ENCODE measurements around the gene CFHR5.
"Not testable (repeated sequence)": the region's sequence is repeated elsewhere in the genome, so short reads cannot be mapped to it uniquely, and the experiment has no call there.

Gene CFHR5

DNA sequence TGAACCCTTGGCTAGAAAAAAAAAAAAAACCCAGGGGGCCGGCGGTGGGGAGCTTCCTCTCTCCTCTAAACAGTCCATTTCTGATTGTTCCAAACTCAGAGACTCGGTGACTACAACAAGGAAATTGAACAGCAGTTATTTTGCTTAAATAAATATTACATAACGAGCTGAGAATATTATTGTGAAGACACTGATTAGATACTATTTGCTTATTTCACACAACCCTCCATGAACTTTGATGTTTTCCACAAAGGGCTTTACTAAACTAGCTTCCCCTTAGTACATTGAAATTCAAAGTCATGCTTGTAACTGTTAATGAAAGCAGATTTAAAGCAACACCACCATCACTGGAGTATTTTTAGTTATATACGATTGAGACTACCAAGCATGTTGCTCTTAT lies at the start of gene CFHR5:
Gene CFHR5 (plus strand): TSS at position 279 of the 400 bp plus-strand sequence. CDS start 109 bp downstream, at position 388.
- no peak for DNase-seq (ENCODE audit: low read depth)

DNA sequence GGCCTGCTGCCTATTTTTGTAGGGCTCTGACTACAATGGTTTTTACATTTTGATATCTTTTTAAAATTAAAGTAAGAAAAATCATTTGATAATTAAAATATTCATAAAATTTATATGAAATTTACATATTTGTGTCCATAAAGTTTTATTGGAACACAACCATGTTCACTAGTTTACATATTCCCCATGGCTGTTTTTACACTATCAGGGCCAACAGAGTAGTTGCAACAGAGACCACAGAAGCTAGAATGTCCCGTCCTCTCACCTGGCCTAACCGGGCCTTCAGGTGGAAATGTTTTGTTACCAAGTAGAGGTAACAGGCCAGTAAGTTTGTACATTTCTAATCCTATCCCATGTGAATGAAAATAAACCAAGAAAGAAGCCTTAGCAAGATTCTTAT lies 44.5 kb upstream of the CFHR5 start:
- not testable (repeated sequence) for DNase-seq (ENCODE audit: low read depth)

DNA sequence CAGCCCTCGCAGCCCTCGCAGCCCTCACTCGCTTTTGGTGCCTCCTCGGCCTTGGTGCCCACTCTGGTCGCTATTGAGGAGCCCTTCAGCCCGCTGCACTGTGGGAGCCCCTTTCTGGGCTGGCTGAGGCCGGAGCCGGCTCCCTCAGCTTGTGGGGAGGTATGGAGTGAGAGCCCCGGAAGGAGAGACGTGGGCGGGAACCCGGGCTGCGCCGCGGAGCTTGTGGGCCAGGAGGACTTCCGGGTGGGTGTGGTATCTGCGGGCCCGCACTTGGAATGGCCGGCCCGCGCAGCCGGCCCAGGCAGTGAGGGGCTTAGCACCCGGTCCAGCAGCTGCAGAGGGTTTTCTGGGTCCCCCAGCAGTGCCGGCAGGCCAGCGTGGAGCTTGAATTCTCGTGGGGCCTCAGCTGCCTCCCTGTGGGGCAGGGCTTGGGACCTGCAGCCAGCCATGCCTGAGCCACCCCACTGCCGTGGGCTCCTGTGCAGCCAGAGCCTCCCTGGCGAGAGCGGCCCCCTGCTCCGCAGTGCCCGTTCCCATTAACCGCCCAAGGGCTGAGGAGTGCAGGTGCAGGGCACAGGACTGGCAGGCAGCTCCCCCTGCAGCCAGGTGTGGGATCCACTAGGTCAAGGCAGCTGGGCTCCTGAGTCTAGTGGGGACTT lies 43.7 kb upstream of the CFHR5 start:
- no peak for DNase-seq (ENCODE audit: low read depth)

DNA sequence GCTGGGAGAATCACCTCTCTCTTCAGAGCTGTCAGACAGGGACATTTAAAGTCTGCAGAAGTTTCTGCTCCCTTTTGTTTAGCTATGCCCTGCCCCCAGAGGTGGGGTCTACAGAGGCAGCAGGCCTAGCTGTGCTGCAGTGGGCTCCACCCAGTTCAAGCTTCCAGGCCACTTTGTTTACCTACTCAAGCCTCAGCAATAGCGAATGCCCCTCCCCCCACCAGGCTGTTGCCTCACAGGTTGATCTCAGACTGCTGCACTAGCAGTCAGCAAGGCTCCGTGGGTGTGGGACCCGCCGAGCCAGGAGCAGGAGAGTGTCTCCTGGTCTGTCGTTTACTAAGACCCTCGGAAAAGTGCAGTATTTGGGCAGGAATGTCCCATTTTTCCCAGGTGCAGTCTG lies 35.9 kb upstream of the CFHR5 start:
- not testable (repeated sequence) for DNase-seq (ENCODE audit: low read depth)

DNA sequence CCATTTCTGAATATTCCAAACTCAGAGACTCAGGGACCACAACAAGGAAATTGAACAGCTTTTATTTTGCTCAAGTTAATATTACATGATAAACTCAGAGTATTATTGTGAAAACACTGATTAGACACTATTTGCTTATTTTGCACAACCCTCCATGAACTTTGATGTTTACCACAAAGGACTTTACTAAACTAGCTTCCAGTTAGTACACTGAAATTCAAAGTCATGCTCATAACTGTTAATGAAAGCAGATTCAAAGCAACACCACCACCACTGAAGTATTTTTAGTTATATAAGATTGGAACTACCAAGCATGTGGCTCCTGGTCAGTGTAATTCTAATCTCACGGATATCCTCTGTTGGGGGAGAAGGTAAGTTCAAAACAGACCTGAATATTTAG lies 33.8 kb upstream of the CFHR5 start, which contains the start of gene CFHR2:
Gene CFHR2 (plus strand): TSS at position 171 of the 400 bp plus-strand sequence. CDS start 143 bp downstream, at position 314.
- not testable (repeated sequence) for DNase-seq (ENCODE audit: low read depth)

DNA sequence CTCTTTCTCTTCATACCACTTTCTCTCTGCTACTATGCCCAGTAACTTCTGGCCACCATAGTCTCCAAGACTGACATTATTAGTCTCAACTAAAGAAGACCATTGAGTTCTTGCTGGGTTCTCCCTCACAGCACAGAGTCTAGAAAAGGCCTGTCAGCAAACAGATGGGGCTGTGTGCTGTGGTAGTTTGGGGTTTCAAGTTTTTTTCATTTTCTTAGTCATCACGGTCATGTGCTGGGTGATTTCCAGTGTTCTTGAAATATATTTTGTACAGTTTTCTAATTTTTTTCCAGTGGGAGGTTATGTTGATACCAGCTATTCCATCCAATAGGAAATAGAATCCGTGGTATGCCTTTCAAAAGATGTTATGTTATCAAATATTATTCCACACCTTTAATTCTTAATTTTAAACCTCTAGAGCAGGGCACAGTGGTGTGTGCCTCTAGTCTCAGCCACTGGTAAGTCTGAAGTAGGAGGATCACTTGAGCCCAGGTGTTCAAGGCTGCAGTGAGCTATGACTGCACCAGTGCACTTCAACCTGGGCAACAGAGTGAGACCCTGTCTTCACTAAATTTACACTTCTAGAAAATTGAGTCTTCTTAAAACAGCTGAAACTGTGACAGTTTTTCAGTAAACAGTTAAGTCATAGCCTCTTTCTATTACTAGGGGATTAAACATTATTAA lies 25.5 kb upstream of the CFHR5 start:
- no peak for DNase-seq (ENCODE audit: low read depth)

DNA sequence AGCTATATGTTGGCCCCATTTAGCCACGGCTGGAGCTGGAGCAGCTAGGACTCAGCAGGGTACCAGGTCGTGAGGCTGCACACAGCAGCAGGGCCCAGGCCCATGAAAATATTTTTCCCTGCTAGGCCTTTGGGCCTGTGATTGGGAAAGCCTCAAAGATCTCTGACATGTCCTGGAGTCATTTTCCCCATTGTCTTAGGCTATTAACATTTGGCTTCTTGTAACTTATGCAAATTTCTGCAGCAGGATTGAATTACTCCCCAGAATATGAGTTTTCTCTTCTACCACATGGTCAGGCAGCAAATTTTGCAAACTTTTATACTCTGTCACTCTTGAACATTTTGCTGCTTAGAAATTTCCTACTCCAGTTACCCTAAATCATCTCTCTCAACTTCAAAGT lies 22.6 kb upstream of the CFHR5 start:
- no peak for DNase-seq (ENCODE audit: low read depth)

DNA sequence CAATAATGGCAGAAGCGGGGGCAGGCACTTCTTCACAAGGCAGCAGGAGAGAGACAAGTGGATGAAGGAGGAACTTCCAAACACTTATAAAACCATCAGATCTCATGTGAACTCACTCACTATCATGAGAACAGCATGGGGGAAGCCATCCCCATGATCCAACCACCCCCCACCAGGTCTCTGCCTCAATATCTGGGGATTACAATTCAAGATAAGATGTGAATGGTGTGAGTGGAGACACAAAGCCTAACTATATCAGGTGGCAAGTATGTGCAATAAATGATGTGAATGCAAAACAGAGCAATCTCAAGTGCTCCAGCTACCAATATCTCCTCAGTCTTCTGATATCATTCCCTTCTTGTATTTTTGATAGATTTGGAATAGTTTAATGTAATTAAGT lies 21.4 kb upstream of the CFHR5 start:
- DNase-seq (ENCODE audit: low read depth), result no peak

DNA sequence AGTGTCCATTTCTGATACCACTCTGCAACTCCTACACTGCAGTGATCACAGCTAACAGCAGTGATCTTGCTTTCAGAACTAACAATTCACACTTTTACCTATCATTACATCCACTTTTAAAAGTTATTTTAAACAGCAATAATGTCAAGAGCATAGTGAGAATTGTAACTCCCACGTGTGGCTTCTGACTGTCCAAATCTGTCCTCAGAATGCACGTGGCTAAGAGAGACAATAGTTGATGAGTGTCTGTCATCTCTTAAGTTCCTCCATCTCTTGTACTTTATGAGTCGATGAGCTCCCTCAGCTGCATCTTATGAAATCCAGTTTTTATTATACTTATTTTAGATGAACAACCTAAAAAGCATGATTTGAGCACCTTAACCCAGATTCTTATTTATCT lies 16.5 kb upstream of the CFHR5 start:
- DNase-seq (ENCODE audit: low read depth), result no peak

DNA sequence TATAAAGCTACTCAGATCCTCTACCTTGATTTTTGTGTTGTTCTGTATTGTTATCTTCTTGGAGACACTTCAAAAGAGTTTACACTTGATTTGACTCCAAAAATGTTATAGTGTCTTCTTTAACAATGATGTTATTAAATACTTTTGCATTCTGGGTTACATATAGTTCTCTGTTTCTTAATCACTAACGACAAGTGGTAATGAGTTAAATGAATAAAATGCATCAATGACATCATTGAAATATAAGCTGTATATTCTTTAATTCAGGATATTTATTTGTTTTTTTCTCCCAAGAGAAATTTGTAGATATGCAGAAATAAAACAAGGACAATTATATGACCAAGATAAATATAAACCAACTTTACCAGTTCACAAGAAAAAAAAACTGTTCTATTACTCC lies 7.2 kb upstream of the CFHR5 start:
- DNase-seq (ENCODE audit: low read depth), result no peak

DNA sequence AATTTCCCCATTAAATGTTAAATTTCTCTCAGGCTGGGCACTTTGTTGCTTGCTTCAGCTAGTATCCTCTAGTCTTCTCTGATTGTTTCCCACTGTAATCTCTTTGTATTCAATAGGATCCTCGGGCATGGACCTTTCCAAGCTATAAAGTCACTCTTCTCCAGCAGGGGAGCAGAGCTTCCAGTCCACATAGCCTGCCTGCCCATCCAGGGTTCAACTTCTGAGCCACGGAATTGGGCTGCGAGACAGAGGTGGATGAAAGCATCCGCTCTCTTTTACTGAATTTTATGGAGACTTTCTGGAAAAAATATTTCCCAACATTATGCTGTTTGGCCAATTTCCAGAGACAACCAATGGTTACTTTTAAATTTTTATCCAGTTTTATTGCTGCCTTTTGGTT lies 1.1 kb upstream of the CFHR5 start:
- no peak for DNase-seq (ENCODE audit: low read depth)

DNA sequence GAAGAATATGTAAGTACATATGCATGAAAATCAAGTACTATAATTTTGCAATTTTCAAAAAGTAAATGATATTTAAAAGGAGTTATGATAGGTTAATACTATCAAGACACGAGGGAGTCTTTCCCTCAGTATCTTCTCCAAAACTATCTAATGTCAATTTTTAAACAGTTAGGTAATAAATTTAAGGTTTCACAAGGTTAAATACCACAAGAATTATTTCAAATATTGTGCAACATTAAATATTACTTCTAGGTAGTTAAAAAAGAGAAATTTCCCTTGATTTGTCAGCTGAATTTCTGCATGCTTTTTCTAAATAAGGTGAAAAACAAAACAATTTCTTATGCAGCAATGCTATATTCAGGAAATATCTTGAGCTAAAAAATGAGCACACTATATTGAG lies 3.5 kb downstream of the CFHR5 start:
- no peak for DNase-seq (ENCODE audit: low read depth)

DNA sequence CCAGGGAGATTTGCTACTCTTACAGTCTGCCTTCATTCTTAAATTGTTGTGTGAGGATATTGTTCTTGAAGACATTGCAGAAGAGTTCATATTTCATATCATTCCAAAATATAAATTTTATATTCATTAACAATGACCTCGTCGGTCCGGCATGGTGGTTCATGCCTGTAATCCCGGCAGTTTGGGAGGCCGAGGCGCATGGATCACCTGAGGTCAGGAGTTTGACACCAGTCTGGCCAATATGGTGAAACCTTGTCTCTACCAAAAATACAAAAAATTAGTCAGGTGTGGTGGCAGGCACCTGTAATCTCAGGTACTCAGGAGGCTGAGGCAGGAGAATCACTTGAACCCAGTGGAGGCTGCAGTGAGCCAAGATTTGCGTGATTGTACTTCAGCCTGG lies 4.9 kb downstream of the CFHR5 start:
- not testable (repeated sequence) for DNase-seq (ENCODE audit: low read depth)

DNA sequence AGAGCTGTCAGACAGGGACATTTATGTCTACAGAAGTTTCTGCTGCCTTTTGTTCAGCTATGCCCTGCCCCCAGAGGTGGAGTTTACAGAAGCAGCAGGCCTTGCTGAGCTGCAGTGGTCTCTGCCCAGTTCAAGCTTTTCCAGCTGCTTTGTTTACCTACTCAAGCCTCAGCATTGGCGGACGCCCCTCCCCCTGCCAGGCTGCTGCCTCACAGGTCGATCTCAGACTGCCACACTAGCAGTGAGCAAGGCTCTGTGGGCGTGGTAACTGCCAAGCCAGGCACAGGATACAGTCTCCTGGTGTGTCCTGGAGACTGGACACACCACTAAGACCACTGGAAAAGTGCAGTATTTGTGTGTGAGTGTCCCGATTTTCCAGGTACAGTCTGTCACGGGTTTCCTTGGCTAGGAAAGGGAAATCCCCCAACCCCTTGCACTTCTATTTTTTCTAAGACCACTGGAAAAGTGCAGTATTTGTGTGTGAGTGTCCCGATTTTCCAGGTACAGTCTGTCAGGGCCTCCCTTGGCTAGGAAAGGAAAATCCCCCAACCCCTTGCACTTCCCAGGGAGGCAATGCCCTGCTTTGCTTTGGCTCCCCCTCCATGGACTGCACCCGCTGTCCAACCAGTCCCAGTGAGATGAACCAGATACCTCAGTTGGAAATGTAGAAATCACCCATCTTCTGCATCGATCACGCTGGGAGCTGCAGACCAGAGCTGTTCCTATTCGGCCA lies 14.7 kb downstream of the CFHR5 start:
- DNase-seq (ENCODE audit: low read depth), result not testable (repeated sequence)

DNA sequence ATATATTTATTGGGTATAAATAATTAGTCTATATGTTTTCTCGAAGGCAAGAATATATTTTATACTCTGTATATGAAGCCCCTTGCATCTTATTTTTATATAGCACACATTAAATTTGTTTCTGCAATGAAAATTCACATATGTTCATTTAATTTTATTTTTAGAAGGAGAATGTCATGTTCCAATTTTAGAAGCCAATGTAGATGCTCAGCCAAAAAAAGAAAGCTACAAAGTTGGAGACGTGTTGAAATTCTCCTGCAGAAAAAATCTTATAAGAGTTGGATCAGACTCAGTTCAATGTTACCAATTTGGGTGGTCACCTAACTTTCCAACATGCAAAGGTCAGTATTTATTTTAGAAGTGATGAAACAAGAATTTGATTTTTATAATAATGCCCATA lies 16.6 kb downstream of the CFHR5 start:
- no peak for DNase-seq (ENCODE audit: low read depth)

DNA sequence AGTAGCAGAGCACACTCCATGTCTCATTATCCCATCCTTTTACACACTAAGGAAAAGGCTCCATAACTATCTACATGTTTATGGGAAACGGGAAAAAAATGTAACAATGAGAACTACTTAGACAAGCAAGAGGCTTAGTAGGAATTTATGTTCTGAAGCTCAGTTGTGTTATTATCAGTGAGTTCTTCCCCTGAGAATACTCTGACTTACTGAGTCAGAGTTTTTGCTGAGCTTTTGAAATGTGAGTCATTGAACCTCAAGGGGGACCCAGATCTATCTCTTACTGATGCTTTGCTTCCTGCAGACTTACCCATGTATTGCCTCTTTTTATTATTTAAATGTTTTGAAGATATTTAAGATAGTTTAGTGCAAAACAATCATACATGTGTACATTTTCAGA lies 20.1 kb downstream of the CFHR5 start:
- no peak for DNase-seq (ENCODE audit: low read depth)

DNA sequence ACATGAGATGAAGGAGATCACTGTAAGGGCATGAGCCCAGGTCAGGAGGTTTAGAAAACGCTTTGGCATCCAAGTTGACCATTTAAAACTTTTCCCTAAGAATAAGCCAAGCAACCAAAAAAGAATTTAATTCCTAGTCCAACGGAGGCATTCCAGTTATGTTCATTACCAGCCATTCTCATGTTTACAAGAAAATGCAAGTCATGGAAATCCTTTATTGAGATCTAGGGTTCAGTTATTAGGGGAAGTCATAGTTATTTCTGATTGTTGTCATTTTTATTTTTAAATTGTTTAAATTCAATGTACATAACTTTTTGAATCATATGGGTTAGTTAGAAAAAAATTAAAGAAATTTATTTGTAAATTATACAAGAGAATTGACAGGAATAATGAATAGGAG lies 24.5 kb downstream of the CFHR5 start:
- no peak for DNase-seq (ENCODE audit: low read depth)

DNA sequence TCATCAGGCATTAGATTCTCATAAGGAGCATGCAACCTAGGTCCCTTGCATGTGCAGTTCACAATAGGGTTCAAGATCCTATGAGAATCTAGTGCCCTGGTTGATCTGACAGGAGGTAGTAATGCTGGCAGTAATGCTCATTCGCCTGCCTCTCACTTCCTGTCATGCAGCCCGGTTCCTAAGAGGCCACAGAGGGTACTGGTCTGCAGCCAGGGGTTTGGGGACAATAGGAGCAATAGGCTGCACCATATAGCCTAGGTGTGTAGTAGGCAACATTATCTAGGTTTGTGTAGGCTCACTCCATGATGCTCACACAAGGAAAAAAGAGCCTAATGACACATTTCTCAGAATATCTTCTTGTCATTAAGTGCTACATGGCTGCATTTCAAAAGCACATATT lies 25.8 kb downstream of the CFHR5 start:
- DNase-seq (ENCODE audit: low read depth), result no peak

DNA sequence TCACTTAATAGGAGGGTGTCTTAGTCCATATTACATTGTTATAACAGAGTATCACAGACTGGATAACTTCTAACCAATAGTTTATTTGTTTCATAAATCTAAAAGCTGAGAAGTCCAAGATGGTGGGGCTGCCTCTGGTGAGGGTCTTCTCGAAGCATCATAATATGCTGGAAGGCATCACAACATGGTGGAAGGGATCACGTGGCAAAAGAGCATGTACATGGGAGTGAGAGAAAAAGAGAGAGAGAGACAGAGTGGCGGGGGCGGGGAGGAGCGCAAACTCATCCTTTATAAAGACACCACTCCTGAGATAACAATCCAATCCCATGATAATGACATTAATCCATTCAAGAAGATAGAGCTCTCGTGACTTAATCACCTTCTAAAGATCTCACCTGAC lies 31.5 kb downstream of the CFHR5 start:
- no peak for DNase-seq (ENCODE audit: low read depth)

DNA sequence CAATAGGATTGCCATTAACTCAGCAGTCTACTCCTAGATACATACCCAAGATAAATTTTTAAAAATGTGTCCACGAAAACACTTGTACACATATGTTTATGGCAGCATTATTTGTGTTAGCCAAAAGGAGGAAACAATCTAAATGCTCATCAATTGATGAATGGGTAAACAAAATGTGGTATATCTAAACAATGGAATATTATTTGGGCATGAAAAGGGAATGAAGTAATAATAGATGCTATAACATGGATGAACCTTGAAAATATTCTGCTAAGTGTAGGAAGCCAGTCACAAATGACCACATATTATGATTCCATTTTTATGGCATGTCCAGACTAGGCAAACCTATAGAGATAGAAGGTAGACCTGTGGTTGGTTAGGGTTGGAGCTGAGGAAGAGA lies 34.3 kb downstream of the CFHR5 start:
- no peak for DNase-seq (ENCODE audit: low read depth)

DNA sequence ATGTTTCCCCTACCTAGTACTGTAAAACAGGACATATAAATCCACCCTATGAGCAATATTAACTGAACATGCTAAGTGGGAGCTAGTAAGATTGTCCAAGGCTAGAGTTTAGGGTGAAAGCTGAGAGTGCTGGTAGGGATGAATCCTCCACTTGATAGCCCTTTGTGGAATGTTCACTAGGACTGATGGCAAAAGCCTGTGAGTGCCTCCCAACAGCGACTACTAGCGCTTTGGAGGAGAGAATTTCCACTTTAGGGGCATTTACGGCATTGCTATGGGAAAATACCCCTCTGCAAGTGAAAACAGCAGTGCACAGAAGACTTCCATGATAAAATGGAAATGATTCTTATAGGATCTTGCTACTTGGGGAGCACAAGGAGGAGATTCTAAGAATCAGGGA lies 35.9 kb downstream of the CFHR5 start:
- no peak for DNase-seq (ENCODE audit: low read depth)

DNA sequence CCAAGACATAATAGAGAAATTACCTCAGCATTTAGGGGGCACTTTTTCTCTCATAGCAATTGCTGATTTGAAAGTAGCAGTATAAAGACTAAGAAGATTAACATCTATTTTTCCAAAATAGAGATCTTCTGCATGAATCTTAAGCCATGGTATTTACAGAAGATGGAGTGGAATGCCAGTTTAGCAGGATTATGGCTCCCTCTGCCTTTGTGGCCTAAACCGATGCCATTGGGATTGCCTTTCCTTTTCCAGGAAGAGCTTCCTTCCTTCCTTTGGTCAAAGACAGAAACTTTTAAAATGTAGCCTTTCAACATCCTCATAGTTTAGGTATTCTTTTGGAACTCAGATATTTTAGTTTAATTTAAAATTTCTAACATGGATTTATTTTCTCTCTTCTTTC lies 39.4 kb downstream of the CFHR5 start:
- DNase-seq (ENCODE audit: low read depth), result no peak

DNA sequence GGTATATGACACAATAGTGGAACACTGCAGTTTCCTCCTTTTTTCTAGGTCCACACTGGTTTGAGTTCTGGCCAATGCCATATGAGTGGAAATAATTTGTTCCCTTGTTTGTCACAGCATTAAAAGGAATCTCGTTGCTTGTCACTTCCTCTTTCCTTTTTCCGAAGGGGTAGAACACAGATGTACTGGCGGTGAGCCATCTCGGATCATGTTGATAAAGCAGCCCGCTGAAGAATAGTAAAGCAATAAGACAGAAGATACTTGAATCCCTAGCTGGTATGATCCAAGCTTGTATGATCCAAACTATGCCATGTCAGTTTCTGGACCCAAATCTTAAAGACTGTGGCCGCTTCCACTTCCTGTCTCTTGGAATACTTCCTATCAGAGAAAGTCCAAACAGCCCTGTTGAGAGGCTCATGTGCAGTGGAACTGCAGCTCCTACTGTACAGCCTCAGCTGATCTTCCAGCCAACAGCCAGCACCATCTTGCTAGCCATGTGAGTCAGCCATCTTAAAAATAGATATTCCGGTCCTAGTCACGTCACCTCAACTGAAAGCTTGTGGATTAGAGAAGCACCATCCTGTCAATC lies 40.3 kb downstream of the CFHR5 start:
- no peak for DNase-seq (ENCODE audit: low read depth)
